PC-3 (cell line): ENCODE data around the gene SSNA1. TPM values are rescaled to one million over a fixed set of nuclear protein-coding genes. Genes with fewer than 3 reads are reported as not detected.

Experiments
- ATAC-seq: fragments of 200-7000 bp; cut with Tn5 transposase; 2 replicates; pipeline ENCODE4 v1.9.1; 2020; ENCODE audit warnings: mild to moderate bottlenecking, moderate library complexity
- BruUV-seq: library from RNA; stranded (reverse); fragments of 400-500 nt; replicated peaks from 2 replicates; lab custom pipeline; 2021; lab: Mats Ljungman, UMichigan
- CTCF ChIA-PET: fragments of 300-600 bp; sonication (Branson Sonifier 250); formaldehyde crosslinking; loops from one replicate; lab custom pipeline; 2022; ENCODE audit warnings: antibody characterized with exemption; lab: Charles Lee
- POLR2A ChIA-PET: fragments of 300-600 bp; sonication (Branson Sonifier 250); formaldehyde crosslinking; loops from one replicate; lab custom pipeline; 2022; ENCODE audit warnings: antibody characterized with exemption; ENCODE audit not compliant: unreplicated experiment; lab: Charles Lee
- DNase-seq: peaks from one replicate; pipeline ENCODE4 v3.0.0-alpha.2; 2015
- H2AFZ ChIP-seq: fragments of 300-600 bp; sonication (generic); 2 replicates; pipeline ENCODE4 v1.6.0; 2016; ENCODE audit warnings: antibody characterized with exemption, low read length
- H3F3A ChIP-seq: fragments of 300-600 bp; sonication (generic); one replicate; pipeline ENCODE4 v1.6.0; 2017; ENCODE audit warnings: antibody characterized with exemption, low read length, control low read depth, mild to moderate bottlenecking; ENCODE audit not compliant: unreplicated experiment
- H3K27ac ChIP-seq: fragments of 300-600 bp; sonication (generic); 2 replicates; pipeline ENCODE4 v1.5.1; 2016; ENCODE audit warnings: mild to moderate bottlenecking, low read length
- H3K27me3 ChIP-seq: fragments of 300-600 bp; sonication (generic); 2 replicates; pipeline ENCODE4 v1.6.1; 2016; ENCODE audit warnings: low read length, mixed read lengths
- H3K36me3 ChIP-seq: fragments of 300-600 bp; sonication (generic); 2 replicates; pipeline ENCODE4 v1.6.1; 2016; ENCODE audit warnings: low read depth, mixed run types, low read length, mixed read lengths
- H3K4me1 ChIP-seq: fragments of 300-600 bp; sonication (generic); 2 replicates; pipeline ENCODE4 v1.5.1; 2016; ENCODE audit warnings: low read length; ENCODE audit not compliant: insufficient read depth
- H3K4me2 ChIP-seq: fragments of 300-600 bp; sonication (generic); 2 replicates; pipeline ENCODE4 v1.6.0; 2016; ENCODE audit warnings: low read length
- H3K4me3 ChIP-seq: fragments of 300-600 bp; sonication (generic); 2 replicates; pipeline ENCODE4 v1.5.1; 2016; ENCODE audit warnings: mild to moderate bottlenecking, low read length, mixed read lengths
- H3K79me2 ChIP-seq: fragments of 300-600 bp; sonication (generic); 2 replicates; pipeline ENCODE4 v1.6.1; 2017; ENCODE audit warnings: low read length, mixed read lengths
- H3K9ac ChIP-seq: fragments of 300-600 bp; sonication (generic); 2 replicates; pipeline ENCODE4 v1.6.0; 2016; ENCODE audit warnings: mild to moderate bottlenecking, low read length
- H3K9me2 ChIP-seq: fragments of 300-600 bp; sonication (generic); replicated peaks from 2 replicates; pipeline ENCODE4 v1.6.1; 2016; ENCODE audit warnings: mixed run types, low read length, mixed read lengths
- H3K9me3 ChIP-seq: fragments of 300-600 bp; sonication (generic); 2 replicates; pipeline ENCODE4 v1.6.1; 2016; ENCODE audit warnings: low read length, mixed read lengths
- H4K20me1 ChIP-seq: fragments of 300-600 bp; sonication (generic); 2 replicates; pipeline ENCODE4 v1.6.1; 2016; ENCODE audit warnings: low read length, mixed read lengths
- EZH2 ChIP-seq: fragments of 300-600 bp; sonication (generic); IDR thresholded peaks from one replicate; pipeline ENCODE4 v1.6.1; 2017; ENCODE audit warnings: antibody characterized with exemption, mild to moderate bottlenecking, low read length; ENCODE audit not compliant: unreplicated experiment
- EZH2phosphoT487 ChIP-seq: fragments of 300-600 bp; sonication (generic); IDR thresholded peaks from 2 replicates; pipeline ENCODE4 v1.6.1; 2018; ENCODE audit warnings: mild to moderate bottlenecking, antibody characterized with exemption, low read length, borderline replicate concordance
- intact Hi-C: fragments of 100-400 bp; cut with micrococcal nuclease; formaldehyde crosslinking; loops from 2 replicates; pipeline ENCODE4 v1.9.0; 2023
- total RNA-seq: library from RNA; depleted of rRNA; stranded (reverse); fragments of >200 nt; gene quantifications from 2 replicates; pipeline ENCODE4 v1.2.3, GENCODE V29; 2014
- TF ChIP-seq, protein P1 (sequence below): fragments of 300-600 bp; sonication (generic); conservative IDR thresholded peaks from 2 replicates; pipeline ENCODE4 v1.5.1; 2017; ENCODE audit warnings: antibody characterized with exemption, low read depth, mild to moderate bottlenecking, low read length

SSNA1 gene
- total RNA-seq, 1 experiment from 2014 or later, result 123 TPM

DNA sequence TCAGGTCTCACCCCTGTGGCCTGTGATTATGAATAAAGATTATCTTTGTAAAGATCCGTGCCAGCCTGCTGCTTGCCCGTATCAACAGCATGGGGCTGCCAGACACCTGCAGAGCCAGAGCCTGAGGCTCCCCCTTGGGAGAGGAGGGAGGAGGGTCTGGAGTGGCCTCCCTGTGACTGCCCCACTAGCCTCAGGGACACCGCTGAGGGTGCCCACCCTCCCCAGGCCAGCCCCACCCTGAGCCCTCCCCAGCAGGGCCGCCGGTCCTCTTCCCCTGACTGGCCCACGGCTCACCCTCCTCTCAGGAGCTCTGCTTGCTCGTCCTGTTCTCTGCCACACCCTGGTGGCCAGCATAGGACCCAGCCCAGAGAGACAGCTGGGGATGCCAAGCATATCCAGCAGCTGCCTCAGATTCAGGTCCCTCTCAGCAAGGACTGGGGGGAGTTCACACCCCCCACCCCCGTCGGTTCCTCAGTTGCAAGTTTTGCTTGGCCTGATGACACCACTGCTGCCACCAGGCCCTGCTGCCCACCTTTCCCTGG lies 1.9 kb downstream of the SSNA1 start:
- TF ChIP-seq EZH2phosphoT487 (no peak), EZH2 (no peak)
- TF ChIP-seq, protein P1, sequence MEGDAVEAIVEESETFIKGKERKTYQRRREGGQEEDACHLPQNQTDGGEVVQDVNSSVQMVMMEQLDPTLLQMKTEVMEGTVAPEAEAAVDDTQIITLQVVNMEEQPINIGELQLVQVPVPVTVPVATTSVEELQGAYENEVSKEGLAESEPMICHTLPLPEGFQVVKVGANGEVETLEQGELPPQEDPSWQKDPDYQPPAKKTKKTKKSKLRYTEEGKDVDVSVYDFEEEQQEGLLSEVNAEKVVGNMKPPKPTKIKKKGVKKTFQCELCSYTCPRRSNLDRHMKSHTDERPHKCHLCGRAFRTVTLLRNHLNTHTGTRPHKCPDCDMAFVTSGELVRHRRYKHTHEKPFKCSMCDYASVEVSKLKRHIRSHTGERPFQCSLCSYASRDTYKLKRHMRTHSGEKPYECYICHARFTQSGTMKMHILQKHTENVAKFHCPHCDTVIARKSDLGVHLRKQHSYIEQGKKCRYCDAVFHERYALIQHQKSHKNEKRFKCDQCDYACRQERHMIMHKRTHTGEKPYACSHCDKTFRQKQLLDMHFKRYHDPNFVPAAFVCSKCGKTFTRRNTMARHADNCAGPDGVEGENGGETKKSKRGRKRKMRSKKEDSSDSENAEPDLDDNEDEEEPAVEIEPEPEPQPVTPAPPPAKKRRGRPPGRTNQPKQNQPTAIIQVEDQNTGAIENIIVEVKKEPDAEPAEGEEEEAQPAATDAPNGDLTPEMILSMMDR, result 0 out of 2 replicates have a peak, but pooled peaks have one; percentile 20
- Histone ChIP-seq H3K9me3 (no peaks in the 10 kb centered on the region), H3K27me3 (no peaks in the 10 kb centered on the region), H3K4me2 (peak overlapping the region; percentile 96), H3K79me2 (peaks cover 45% of the 10 kb centered on the region), H2AFZ (no peak overlapping the region), H3F3A (no peaks in the 10 kb centered on the region), H3K27ac (no peak overlapping the region), H3K9ac (no peak overlapping the region), H3K9me2 (no peaks in the 10 kb centered on the region), H3K36me3 (no peaks in the 10 kb centered on the region), H3K4me1 (peaks cover 35% of the 10 kb centered on the region), H4K20me1 (peaks cover 11% of the 10 kb centered on the region), H3K4me3 (peak overlapping the region; percentile 99)
- ATAC-seq (peak; percentile 18; the same call in 1 of the 2 replicates), DNase-seq (peak; percentile 32)
- ChIA-PET CTCF (interaction anchor here (0.6 to 1.0 kb wide), 3 partner anchors 33 to 242 kb away, joined by 4 read pairs; partner anchors contain the start of gene RNF224), POLR2A (interaction anchor here (0.7 kb wide), 1 partner anchor 35 kb away, joined by 8 read pairs; no protein-coding TSS in a partner anchor)
- BruUV-seq, result no TSS peak
- intact Hi-C loops, result no loop called here

DNA sequence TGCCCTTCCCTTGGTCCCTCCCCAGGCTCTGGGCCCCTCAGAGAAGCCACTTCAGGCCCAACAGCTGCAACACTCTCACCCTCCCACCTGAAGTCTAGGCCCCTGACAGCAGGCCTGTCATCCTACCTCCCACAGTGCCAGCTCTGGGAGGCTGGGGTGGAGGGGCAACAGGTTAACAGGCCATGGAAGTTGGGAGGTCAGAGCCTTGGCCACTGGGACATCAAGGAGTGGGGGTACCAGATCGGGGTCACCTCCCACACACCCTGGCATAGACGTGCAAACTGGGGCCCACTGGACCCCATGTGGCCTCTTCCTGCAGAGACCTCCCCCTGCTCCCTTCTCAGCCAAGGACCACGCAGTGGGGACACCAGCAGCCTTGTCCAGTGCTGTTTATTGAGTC lies 2.8 kb downstream of the SSNA1 start:
- H3K9me2 ChIP-seq, result no peaks in the 10 kb centered on the region
- H3K4me3 ChIP-seq, result no peak overlapping the region
- ChIA-PET POLR2A (no interaction called here), CTCF (no interaction called here)
- DNase-seq (no peak), ATAC-seq (no peak)
- no peak overlapping the region for H3K4me2 ChIP-seq
- no peaks in the 10 kb centered on the region for H3F3A ChIP-seq
- H3K36me3 ChIP-seq, result no peaks in the 10 kb centered on the region
- H3K27ac ChIP-seq, result no peak overlapping the region
- peaks cover 41% of the 10 kb centered on the region for H3K4me1 ChIP-seq
- no peak overlapping the region for H2AFZ ChIP-seq
- no peak overlapping the region for H3K9ac ChIP-seq
- no peaks in the 10 kb centered on the region for H3K27me3 ChIP-seq
- H3K79me2 ChIP-seq, result peaks cover 38% of the 10 kb centered on the region
- no TSS peak for BruUV-seq
- peaks cover 11% of the 10 kb centered on the region for H4K20me1 ChIP-seq
- TF ChIP-seq, protein P1, result no peak
- TF ChIP-seq EZH2 (no peak), EZH2phosphoT487 (no peak)
- intact Hi-C loops, result no loop called here
- H3K9me3 ChIP-seq, result no peaks in the 10 kb centered on the region
